Right atrium auricular region (tissue), 2 donors: ENCODE measurements around the gene MYO5C. TPM values are rescaled to one million over a fixed set of nuclear protein-coding genes. Genes with fewer than 3 reads are reported as not detected.

ENCODE experiments used
- DNase-seq: peaks from one replicate; pipeline ENCODE4 v3.0.0-alpha.2; 2019; ENCODE audit warnings: low spot score
- H3K27ac ChIP-seq, 2 donors: fragments of 200-600 bp; sonication (generic); 1 replicate in 1 of 2; 2 replicates in 1 of 2; pipeline ENCODE4 v1.5.1; 2016 to 2019
- H3K27me3 ChIP-seq, 2 donors: fragments of 200-600 bp; sonication (generic); one replicate each; pipeline versions ENCODE4 v1.5.1 to v1.6.0; 2017 to 2019
- H3K36me3 ChIP-seq: fragments of 200-600 bp; sonication (generic); one replicate; pipeline ENCODE4 v1.5.1; 2016
- H3K4me1 ChIP-seq, 2 donors: fragments of 200-600 bp; sonication (generic); one replicate each; pipeline versions ENCODE4 v1.5.1 to v1.6.0; 2017 to 2019
- H3K4me3 ChIP-seq, 2 donors: fragments of 200-600 bp; sonication (generic); 1 replicate in 1 of 2; 2 replicates in 1 of 2; pipeline ENCODE4 v1.5.1; 2017 to 2019; ENCODE audit warnings: mild to moderate bottlenecking in 1 of 2, moderate library complexity in 1 of 2
- H3K9me3 ChIP-seq, 2 donors: fragments of 200-600 bp; sonication (generic); one replicate each; pipeline ENCODE4 v1.5.1; 2019
- CTCF ChIP-seq, 2 donors: fragments of 200-600 bp; sonication (generic); IDR thresholded peaks; one replicate each; pipeline ENCODE4 v1.5.1; 2019; ENCODE audit warnings: antibody characterized with exemption in 2 of 2
- total RNA-seq, 2 donors: library from RNA; depleted of rRNA; stranded (reverse); fragments of >200 nt; gene quantifications; one replicate each; pipeline ENCODE4 v1.1.0, GENCODE V29; 2016

The MYO5C gene
- total RNA-seq, 2 donors from 2014 or later, result 2.0 to 5.3 TPM

DNA sequence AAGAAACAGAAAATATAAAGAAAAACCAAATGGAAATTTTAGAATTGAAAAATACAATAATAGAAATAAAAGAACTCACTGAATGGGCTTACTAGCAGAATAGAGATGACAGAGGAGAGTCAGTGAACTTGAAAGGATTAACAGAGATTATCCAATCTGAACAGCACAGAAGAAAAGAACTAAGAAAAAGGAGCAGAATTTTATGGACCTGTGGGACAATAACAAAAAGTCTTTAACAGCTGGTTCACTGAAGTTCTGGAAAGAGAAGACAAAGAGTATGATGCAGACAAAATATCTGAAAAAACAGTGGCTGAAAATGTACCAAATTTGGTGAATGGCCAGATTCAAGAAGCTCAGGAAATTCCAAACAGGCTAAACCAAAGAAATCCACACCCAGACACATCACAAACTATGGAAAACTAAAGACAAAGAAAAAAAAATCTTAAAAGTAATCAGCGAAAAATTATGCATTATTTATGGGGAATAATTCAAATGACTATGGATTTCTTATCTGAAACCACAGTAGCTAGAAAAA, 94.7 kb downstream of the MYO5C start:
- H3K27ac ChIP-seq, result no peak overlapping the region
- no peak for DNase-seq

DNA sequence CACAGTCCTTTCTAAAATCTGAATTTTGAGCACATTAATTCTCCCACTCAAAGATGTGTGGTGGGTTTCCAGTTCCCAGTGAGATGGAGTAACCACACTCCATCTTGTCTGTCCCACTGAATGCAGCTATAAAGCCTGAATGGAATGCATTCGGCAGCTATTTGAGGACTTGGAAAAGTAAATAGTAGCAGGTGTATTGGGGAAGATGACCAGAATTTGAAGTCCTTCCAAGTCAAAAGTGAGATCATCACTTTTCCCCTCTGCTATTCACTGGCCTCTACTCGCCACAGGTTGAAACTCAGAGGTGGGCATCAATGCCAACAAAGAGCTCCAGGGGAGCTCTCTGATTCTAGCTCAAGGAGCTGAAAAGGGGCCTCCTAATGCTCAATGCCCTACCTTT, 96.3 kb downstream of the MYO5C start:
- TF ChIP-seq CTCF (IDR thresholded peaks at IDR 0.05), result no peak
- H3K27me3 ChIP-seq, result no peaks in the 10 kb centered on the region

More for the DNA sequence above, 94.7 kb downstream of the MYO5C start:
- no peaks in the 10 kb centered on the region for H3K4me1 ChIP-seq
- TF ChIP-seq CTCF (IDR thresholded peaks at IDR 0.05), result no peak
- H3K27me3 ChIP-seq, result no peaks in the 10 kb centered on the region
- peaks cover 6% of the 10 kb centered on the region for H3K36me3 ChIP-seq
- H3K9me3 ChIP-seq, result no peaks in the 10 kb centered on the region
- H3K4me3 ChIP-seq, result no peak overlapping the region

GRCh38 chr15:52196891-52197290, 98.7 kb downstream of the MYO5C start:
- H3K36me3 ChIP-seq, result no peaks in the 10 kb centered on the region
- no peak overlapping the region for H3K4me3 ChIP-seq
- no peaks in the 10 kb centered on the region for H3K27me3 ChIP-seq
- H3K9me3 ChIP-seq, result no peaks in the 10 kb centered on the region
- no peak for TF ChIP-seq CTCF (IDR thresholded peaks at IDR 0.05)
- H3K27ac ChIP-seq, result no peak overlapping the region
- DNase-seq, result no peak
- no peaks in the 10 kb centered on the region for H3K4me1 ChIP-seq

More for the DNA sequence above, 96.3 kb downstream of the MYO5C start:
- no peak for DNase-seq
- Histone ChIP-seq H3K9me3 (no peaks in the 10 kb centered on the region), H3K36me3 (no peaks in the 10 kb centered on the region), H3K4me3 (no peak overlapping the region), H3K4me1 (no peaks in the 10 kb centered on the region), H3K27ac (no peak overlapping the region)

DNA sequence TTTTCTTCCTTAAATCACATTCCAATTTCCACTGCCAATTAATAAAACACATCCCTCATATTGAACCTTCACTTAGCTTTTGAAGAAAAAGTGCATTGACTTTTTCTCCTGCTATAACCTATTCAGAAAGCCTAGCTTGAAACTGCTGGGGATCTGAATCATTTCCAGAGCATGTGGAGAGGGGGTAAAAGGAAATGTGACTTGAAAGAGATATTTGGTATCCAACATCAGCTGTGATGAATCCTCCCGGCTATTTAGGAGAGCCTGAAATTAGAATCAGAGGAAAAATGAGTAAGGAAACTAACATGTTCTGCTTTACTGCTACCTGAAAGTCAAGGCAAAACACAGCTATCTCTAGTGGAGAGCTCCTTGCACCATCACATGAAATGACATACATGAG, 101.8 kb downstream of the MYO5C start:
- DNase-seq, result no peak
- TF ChIP-seq CTCF (IDR thresholded peaks at IDR 0.05), result no peak

DNA sequence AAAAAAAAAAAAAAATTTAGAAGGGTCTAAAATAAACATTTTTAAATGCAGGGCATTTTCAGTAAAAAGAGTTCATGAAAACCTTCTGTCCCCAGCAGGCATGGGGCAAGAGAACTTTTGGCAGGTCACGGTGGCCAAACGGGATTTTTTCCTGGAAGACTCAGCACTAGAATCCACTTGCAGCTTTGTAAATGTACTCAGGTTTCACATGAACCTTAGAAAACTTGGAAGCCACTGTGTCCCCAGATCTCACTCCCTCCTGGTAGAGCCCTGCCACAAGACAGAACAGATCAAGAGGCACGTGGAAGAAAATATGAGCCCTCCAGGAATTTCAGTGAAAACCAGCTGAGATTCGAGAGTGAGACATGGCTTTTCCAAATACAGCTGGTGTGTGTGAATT, 102.3 kb downstream of the MYO5C start:
- H3K27me3 ChIP-seq, result no peaks in the 10 kb centered on the region
- no peaks in the 10 kb centered on the region for H3K4me1 ChIP-seq
- no peak overlapping the region for H3K4me3 ChIP-seq
- no peaks in the 10 kb centered on the region for H3K36me3 ChIP-seq
- H3K9me3 ChIP-seq, result no peaks in the 10 kb centered on the region
- no peak for TF ChIP-seq CTCF (IDR thresholded peaks at IDR 0.05)
- no peak overlapping the region for H3K27ac ChIP-seq
- no peak for DNase-seq

More for the DNA sequence above, 101.8 kb downstream of the MYO5C start:
- Histone ChIP-seq H3K4me1 (no peaks in the 10 kb centered on the region), H3K9me3 (no peaks in the 10 kb centered on the region), H3K27me3 (no peaks in the 10 kb centered on the region), H3K27ac (no peak overlapping the region), H3K36me3 (no peaks in the 10 kb centered on the region), H3K4me3 (no peak overlapping the region)

GRCh38 chr15:52191207-52191606, 104.4 kb downstream of the MYO5C start, which contains the start of gene GNB5:
TSS of gene GNB5 (minus strand) at chr15:52191392. CDS start at chr15:52184676, 6,716 bp downstream.
- DNase-seq, result no peak
- Histone ChIP-seq H3K36me3 (no peaks in the 10 kb centered on the region), H3K27me3 (no peaks in the 10 kb centered on the region), H3K4me1 (peaks cover 0 to 7% of the 10 kb centered on the region in 2 donors), H3K9me3 (no peaks in the 10 kb centered on the region), H3K4me3 (no peak within 1 kb of the TSS), H3K27ac (no peak within 1 kb of the TSS)
- no peak for TF ChIP-seq CTCF (IDR thresholded peaks at IDR 0.05)
